Tibial nerve (tissue), 4 donors: ENCODE measurements around the gene MRPS10. TPM values are rescaled to one million over a fixed set of nuclear protein-coding genes. Genes with fewer than 3 reads are reported as not detected.
A peak's percentile ranks its signal among the peaks of the same experiment; 100 is the strongest.

Experiments
- DNase-seq, 2 donors: peaks; one replicate each; pipeline ENCODE4 v3.0.0-alpha.2; 2019; ENCODE audit warnings: low spot score in 2 of 2
- H3K27ac ChIP-seq, 4 donors: fragments of 200-600 bp; sonication (generic) in 3 of 4; one replicate each; pipeline ENCODE4 v1.5.1; 2017 to 2019; ENCODE audit warnings: mild to moderate bottlenecking in 1 of 4
- H3K27me3 ChIP-seq, 2 donors: fragments of 200-600 bp; sonication (generic) in 1 of 2; one replicate each; pipeline versions ENCODE4 v1.5.1 to v1.6.0; 2017 to 2019
- H3K36me3 ChIP-seq, 3 donors: fragments of 200-600 bp; sonication (generic); one replicate each; pipeline ENCODE4 v1.5.1; 2018 to 2019
- H3K4me1 ChIP-seq, 4 donors: fragments of 200-600 bp; sonication (generic) in 3 of 4; one replicate each; pipeline ENCODE4 v1.5.1; 2017 to 2019
- H3K4me3 ChIP-seq, 4 donors: fragments of 200-600 bp; sonication (generic) in 3 of 4; one replicate each; pipeline ENCODE4 v1.5.1; 2017 to 2019; ENCODE audit warnings: mild to moderate bottlenecking in 1 of 4, moderate library complexity in 1 of 4
- H3K9me3 ChIP-seq, 4 donors: fragments of 200-600 bp; sonication (generic) in 3 of 4; one replicate each; pipeline ENCODE4 v1.5.1; 2017 to 2019
- CTCF ChIP-seq, 5 experiments: fragments of 200-600 bp in 3 of 5; fragments of 450-650 bp in 2 of 5; sonication (generic) in 3 of 5; IDR thresholded peaks; one replicate each; pipeline ENCODE4 v1.5.1; 2016 to 2019; ENCODE audit warnings: antibody characterized with exemption in 5 of 5, mild to moderate bottlenecking in 3 of 5, moderate library complexity in 2 of 5
- EP300 ChIP-seq, 2 donors: sonication (generic); formaldehyde crosslinking; IDR thresholded peaks; one replicate each; pipeline ENCODE4 v1.6.1; 2017; ENCODE audit warnings: antibody characterized with exemption in 2 of 2, mild to moderate bottlenecking in 1 of 2
- POLR2A ChIP-seq, 2 donors: fragments of 450-650 bp; IDR thresholded peaks; one replicate each; pipeline ENCODE4 v1.6.1; 2017; ENCODE audit warnings: antibody characterized with exemption in 2 of 2, mild to moderate bottlenecking in 2 of 2, moderate library complexity in 2 of 2
- WGBS, 2 donors: methylation state at CpG; one replicate each; pipeline ENCODE4 v1.1.5; 2018; 5-methylcytosine and 5-hydroxymethylcytosine counted together
- total RNA-seq, 4 donors: library from RNA; depleted of rRNA; stranded (reverse); fragments of >200 nt; gene quantifications; one replicate each; pipeline ENCODE4 v1.1.0, GENCODE V29; 2016

The MRPS10 gene
- total RNA-seq, 4 donors from 2014 or later, result 20.7 to 30.6 (median 23.6) TPM

GRCh38 chr6:42232035-42232434 is 14.4 kb upstream of the MRPS10 start:
- no peak for TF ChIP-seq EP300 (IDR thresholded peaks at IDR 0.05)
- TF ChIP-seq POLR2A (IDR thresholded peaks at IDR 0.05), result no peak
- no peak for TF ChIP-seq CTCF (IDR thresholded peaks at IDR 0.05)
- no peak overlapping the region for H3K4me3 ChIP-seq
- H3K27ac ChIP-seq, result no peak overlapping the region
- H3K27me3 ChIP-seq, result no peaks in the 10 kb centered on the region
- no peaks in the 10 kb centered on the region for H3K9me3 ChIP-seq
- WGBS, 2 donors, result 91 to 97% methylated on average over 3 of the region's 3 CpGs
- no peak for DNase-seq
- H3K4me1 ChIP-seq, result no peaks in the 10 kb centered on the region
- H3K36me3 ChIP-seq, result peaks cover 0 to 80% (median 0%) of the 10 kb centered on the region in 3 donors

- WGBS, 2 donors, result 71 to 73% methylated on average over 8 of the region's 8 CpGs
- no peak for DNase-seq
Measured at GRCh38 chr6:42230345-42231321, 13.0 kb upstream of the MRPS10 start.

GRCh38 chr6:42229506-42230119 is 12.0 kb upstream of the MRPS10 start:
- Histone ChIP-seq H3K4me3 (no peak overlapping the region), H3K36me3 (peaks cover 0 to 63% (median 0%) of the 10 kb centered on the region in 3 donors), H3K27ac (no peak overlapping the region), H3K27me3 (no peaks in the 10 kb centered on the region), H3K4me1 (no peaks in the 10 kb centered on the region), H3K9me3 (no peaks in the 10 kb centered on the region)
- TF ChIP-seq EP300 (IDR thresholded peaks at IDR 0.05), result no peak
- TF ChIP-seq CTCF (IDR thresholded peaks at IDR 0.05), result no peak
- TF ChIP-seq POLR2A (IDR thresholded peaks at IDR 0.05), result no peak
- WGBS, 2 donors, result 73 to 78% methylated on average over 6 of the region's 6 CpGs
- DNase-seq, result no peak

More at GRCh38 chr6:42230345-42231321, 13.0 kb upstream of the MRPS10 start:
- Histone ChIP-seq H3K27me3 (no peaks in the 10 kb centered on the region), H3K36me3 (peaks cover 0 to 71% (median 0%) of the 10 kb centered on the region in 3 donors), H3K9me3 (no peaks in the 10 kb centered on the region), H3K4me1 (no peaks in the 10 kb centered on the region), H3K4me3 (no peak overlapping the region), H3K27ac (no peak overlapping the region)
- TF ChIP-seq CTCF (IDR thresholded peaks at IDR 0.05) (peak in 1 of 5 experiments; percentile 5), EP300 (IDR thresholded peaks at IDR 0.05) (no peak), POLR2A (IDR thresholded peaks at IDR 0.05) (no peak)

GRCh38 chr6:42228305-42228704 is 10.6 kb upstream of the MRPS10 start:
- DNase-seq, result no peak
- no peak overlapping the region for H3K27ac ChIP-seq

More at GRCh38 chr6:42228305-42228704, 10.6 kb upstream of the MRPS10 start:
- WGBS, 2 donors, result 88 to 95% methylated on average over 15 of the region's 15 CpGs
- Histone ChIP-seq H3K4me3 (no peak overlapping the region), H3K4me1 (no peaks in the 10 kb centered on the region), H3K9me3 (no peaks in the 10 kb centered on the region), H3K36me3 (peaks cover 0 to 59% (median 0%) of the 10 kb centered on the region in 3 donors), H3K27me3 (no peaks in the 10 kb centered on the region)
- TF ChIP-seq EP300 (IDR thresholded peaks at IDR 0.05) (no peak), POLR2A (IDR thresholded peaks at IDR 0.05) (no peak), CTCF (IDR thresholded peaks at IDR 0.05) (no peak)
